Measurements from ENCODE around the gene BTBD19.

GRCh38 chr1:44801491-44802305, 6.6 kb upstream of the BTBD19 start:
- TF ChIP-seq CTCF (IDR thresholded peaks at IDR 0.05) = no peak
- TF ChIP-seq POLR2A (IDR thresholded peaks at IDR 0.05) = no peak

Measured in Peyer's patch (tissue), 4 donors.